NCI-H2081 (cell line): Measurements from ENCODE around the gene NEUROG2.

Experiments
- DNase-seq, 2 experiments: peaks; one replicate each; lab custom pipeline; 2025; lab: John Stamatoyannopoulos, UW

NEUROG2 gene

GRCh38 chr4:112521123-112522023 is 5.4 kb upstream of the NEUROG2 start:
- DNase-seq: no peak

- no peak for DNase-seq
These were observed 4.7 kb upstream of the NEUROG2 start for GRCh38 chr4:112520598-112521122.

- no peak for DNase-seq
These were observed 4.0 kb upstream of the NEUROG2 start for GRCh38 chr4:112519689-112520597.

- DNase-seq: no peak
These were observed 2.7 kb upstream of the NEUROG2 start for GRCh38 chr4:112518675-112519074.

GRCh38 chr4:112517911-112518310 is 1.9 kb upstream of the NEUROG2 start:
- DNase-seq: no peak

GRCh38 chr4:112517067-112517634 is 1.2 kb upstream of the NEUROG2 start:
- DNase-seq: no peak

- DNase-seq: peak; percentile 22 to 63
These were observed 589 bp upstream of the NEUROG2 start for GRCh38 chr4:112516471-112517066.

- peak; percentile 30 to 44 for DNase-seq
These were observed 548 bp downstream of the NEUROG2 start for GRCh38 chr4:112515198-112516065.

GRCh38 chr4:112514647-112515197 is 1.3 kb downstream of the NEUROG2 start:
- peak in 1 of 2 experiments; percentile 27 for DNase-seq

GRCh38 chr4:112513971-112514646 is 1.9 kb downstream of the NEUROG2 start:
- no peak for DNase-seq

- no peak for DNase-seq
These were observed 4.2 kb downstream of the NEUROG2 start for GRCh38 chr4:112511803-112512118.

GRCh38 chr4:112511093-112511802 is 4.7 kb downstream of the NEUROG2 start:
- DNase-seq: no peak

GRCh38 chr4:112510291-112511092 is 5.5 kb downstream of the NEUROG2 start:
- DNase-seq: no peak

GRCh38 chr4:112509243-112510141 is 6.5 kb downstream of the NEUROG2 start:
- DNase-seq: no peak

GRCh38 chr4:112508356-112508755 is 7.6 kb downstream of the NEUROG2 start:
- DNase-seq: peak in 1 of 2 experiments; percentile 18

GRCh38 chr4:112504807-112505206 is 11.2 kb downstream of the NEUROG2 start:
- DNase-seq: no peak

GRCh38 chr4:112502871-112503270 is 13.1 kb downstream of the NEUROG2 start:
- DNase-seq: no peak
